Ishikawa (cell line): ENCODE results near the gene PODN.

ENCODE experiments used
- CEBPB ChIP-seq: IDR thresholded peaks from 2 replicates; pipeline ENCODE4 v1.6.1; 2012
- CREB1 ChIP-seq: IDR thresholded peaks from 2 replicates; pipeline ENCODE4 v1.6.1; 2012; ENCODE audit warnings: low read depth
- EGR1 ChIP-seq: IDR thresholded peaks from 2 replicates; pipeline ENCODE4 v1.6.1; 2012
- EP300 ChIP-seq: IDR thresholded peaks from 2 replicates; pipeline ENCODE4 v1.6.1; 2012; ENCODE audit warnings: borderline replicate concordance
- FOXM1 ChIP-seq: IDR thresholded peaks from 2 replicates; pipeline ENCODE4 v1.6.1; 2012; ENCODE audit warnings: low read depth, borderline replicate concordance
- NFIC ChIP-seq: IDR thresholded peaks from 2 replicates; pipeline ENCODE4 v1.6.1; 2012
- RAD21 ChIP-seq: IDR thresholded peaks from 2 replicates; pipeline ENCODE4 v1.6.1; 2012; ENCODE audit warnings: low read depth
- TAF1 ChIP-seq: IDR thresholded peaks from 2 replicates; pipeline ENCODE4 v1.6.1; 2012; ENCODE audit warnings: low read depth, mild to moderate bottlenecking
- TCF12 ChIP-seq: IDR thresholded peaks from 2 replicates; pipeline ENCODE4 v1.6.1; 2012; ENCODE audit warnings: low read depth
- TEAD4 ChIP-seq: IDR thresholded peaks from 2 replicates; pipeline ENCODE4 v1.6.1; 2012
- USF1 ChIP-seq: IDR thresholded peaks from 2 replicates; pipeline ENCODE4 v1.6.1; 2012
- YY1 ChIP-seq: IDR thresholded peaks from 2 replicates; pipeline ENCODE4 v1.6.1; 2012; ENCODE audit warnings: low read depth
- ZBTB7A ChIP-seq: IDR thresholded peaks from 2 replicates; pipeline ENCODE4 v1.6.1; 2012; ENCODE audit warnings: low read depth
- TF ChIP-seq, protein P1 (sequence below): IDR thresholded peaks from 2 replicates; pipeline ENCODE4 v1.6.1; 2012
- TF ChIP-seq, protein P2 (sequence below): IDR thresholded peaks from 2 replicates; pipeline ENCODE4 v1.6.1; 2012; ENCODE audit warnings: low read depth, mild to moderate bottlenecking

PODN gene, protein sequence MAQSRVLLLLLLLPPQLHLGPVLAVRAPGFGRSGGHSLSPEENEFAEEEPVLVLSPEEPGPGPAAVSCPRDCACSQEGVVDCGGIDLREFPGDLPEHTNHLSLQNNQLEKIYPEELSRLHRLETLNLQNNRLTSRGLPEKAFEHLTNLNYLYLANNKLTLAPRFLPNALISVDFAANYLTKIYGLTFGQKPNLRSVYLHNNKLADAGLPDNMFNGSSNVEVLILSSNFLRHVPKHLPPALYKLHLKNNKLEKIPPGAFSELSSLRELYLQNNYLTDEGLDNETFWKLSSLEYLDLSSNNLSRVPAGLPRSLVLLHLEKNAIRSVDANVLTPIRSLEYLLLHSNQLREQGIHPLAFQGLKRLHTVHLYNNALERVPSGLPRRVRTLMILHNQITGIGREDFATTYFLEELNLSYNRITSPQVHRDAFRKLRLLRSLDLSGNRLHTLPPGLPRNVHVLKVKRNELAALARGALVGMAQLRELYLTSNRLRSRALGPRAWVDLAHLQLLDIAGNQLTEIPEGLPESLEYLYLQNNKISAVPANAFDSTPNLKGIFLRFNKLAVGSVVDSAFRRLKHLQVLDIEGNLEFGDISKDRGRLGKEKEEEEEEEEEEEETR

DNA sequence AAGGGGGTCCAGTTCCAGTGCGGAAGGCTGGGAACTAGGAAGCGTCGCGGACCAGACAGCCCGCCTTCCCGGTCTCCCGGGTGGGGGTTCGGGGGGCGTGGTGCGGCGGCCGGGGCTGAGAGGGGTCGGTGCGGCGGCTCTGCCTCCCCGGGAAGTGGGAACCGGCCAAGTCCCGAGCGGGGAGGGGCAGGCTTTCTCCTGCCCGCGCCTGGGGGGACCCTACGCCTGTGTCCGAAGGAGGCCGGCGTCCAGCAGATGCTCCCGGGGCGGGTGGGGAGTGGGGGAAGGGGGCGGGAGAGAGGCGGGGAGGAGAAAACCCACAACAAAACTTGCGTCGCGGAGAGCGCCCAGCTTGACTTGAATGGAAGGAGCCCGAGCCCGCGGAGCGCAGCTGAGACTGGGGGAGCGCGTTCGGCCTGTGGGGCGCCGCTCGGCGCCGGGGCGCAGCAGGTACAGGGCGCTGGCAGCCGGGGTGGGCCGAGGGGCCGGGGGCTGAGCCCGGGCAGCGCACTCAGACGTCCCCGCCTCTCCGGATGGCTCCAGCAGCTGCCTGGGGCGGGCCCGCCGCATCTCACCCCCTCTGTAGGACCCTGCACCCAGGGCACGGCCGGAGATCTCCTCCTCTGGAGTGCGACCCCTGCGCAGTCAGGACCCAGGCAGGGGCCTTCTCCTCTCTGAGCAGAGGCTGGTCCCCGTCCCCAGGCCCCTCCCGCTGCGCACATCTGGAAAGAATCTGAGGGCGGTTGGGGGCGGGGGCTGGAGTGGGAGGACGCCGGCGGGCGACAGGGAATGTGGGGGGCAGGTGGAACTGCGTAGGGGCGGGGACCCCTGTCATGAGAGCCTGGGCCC lies at the start of gene PODN:
PODN (plus strand) TSS at position 355 of the 849 bp plus-strand sequence. CDS start 7,643 bp downstream, outside the sequence.
- TF ChIP-seq TCF12 (0 out of 2 replicates have a peak, but pooled peaks have one; percentile 5), TAF1 (no peak), ZBTB7A (peak; percentile 50; the same call in 1 of the 2 replicates), USF1 (no peak)

GRCh38 chr1:53014791-53015507 lies 47.1 kb upstream of the PODN start:
- peak; percentile 77 for TF ChIP-seq YY1
- no peak for TF ChIP-seq CEBPB
- TF ChIP-seq USF1: peak; percentile 58
- peak; percentile 73 for TF ChIP-seq TAF1
- TF ChIP-seq EGR1: peak; percentile 23; the same call in 1 of the 2 replicates
- peak; percentile 15; the same call in 1 of the 2 replicates for TF ChIP-seq RAD21
- TF ChIP-seq EP300: peak; percentile 23; the same call in 1 of the 2 replicates
- TF ChIP-seq TEAD4: peak; percentile 31; the same call in 1 of the 2 replicates
- TF ChIP-seq, protein P1, sequence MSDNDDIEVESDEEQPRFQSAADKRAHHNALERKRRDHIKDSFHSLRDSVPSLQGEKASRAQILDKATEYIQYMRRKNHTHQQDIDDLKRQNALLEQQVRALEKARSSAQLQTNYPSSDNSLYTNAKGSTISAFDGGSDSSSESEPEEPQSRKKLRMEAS: peak; percentile 79
- TF ChIP-seq, protein P2, sequence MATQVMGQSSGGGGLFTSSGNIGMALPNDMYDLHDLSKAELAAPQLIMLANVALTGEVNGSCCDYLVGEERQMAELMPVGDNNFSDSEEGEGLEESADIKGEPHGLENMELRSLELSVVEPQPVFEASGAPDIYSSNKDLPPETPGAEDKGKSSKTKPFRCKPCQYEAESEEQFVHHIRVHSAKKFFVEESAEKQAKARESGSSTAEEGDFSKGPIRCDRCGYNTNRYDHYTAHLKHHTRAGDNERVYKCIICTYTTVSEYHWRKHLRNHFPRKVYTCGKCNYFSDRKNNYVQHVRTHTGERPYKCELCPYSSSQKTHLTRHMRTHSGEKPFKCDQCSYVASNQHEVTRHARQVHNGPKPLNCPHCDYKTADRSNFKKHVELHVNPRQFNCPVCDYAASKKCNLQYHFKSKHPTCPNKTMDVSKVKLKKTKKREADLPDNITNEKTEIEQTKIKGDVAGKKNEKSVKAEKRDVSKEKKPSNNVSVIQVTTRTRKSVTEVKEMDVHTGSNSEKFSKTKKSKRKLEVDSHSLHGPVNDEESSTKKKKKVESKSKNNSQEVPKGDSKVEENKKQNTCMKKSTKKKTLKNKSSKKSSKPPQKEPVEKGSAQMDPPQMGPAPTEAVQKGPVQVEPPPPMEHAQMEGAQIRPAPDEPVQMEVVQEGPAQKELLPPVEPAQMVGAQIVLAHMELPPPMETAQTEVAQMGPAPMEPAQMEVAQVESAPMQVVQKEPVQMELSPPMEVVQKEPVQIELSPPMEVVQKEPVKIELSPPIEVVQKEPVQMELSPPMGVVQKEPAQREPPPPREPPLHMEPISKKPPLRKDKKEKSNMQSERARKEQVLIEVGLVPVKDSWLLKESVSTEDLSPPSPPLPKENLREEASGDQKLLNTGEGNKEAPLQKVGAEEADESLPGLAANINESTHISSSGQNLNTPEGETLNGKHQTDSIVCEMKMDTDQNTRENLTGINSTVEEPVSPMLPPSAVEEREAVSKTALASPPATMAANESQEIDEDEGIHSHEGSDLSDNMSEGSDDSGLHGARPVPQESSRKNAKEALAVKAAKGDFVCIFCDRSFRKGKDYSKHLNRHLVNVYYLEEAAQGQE: no peak
- TF ChIP-seq CREB1: no peak
- TF ChIP-seq FOXM1: no peak; the same call in 1 of the 2 replicates
- no peak; the same call in 1 of the 2 replicates for TF ChIP-seq NFIC
- TF ChIP-seq TCF12: 0 out of 2 replicates have a peak, but pooled peaks have one; percentile 42
- TF ChIP-seq ZBTB7A: no peak

DNA sequence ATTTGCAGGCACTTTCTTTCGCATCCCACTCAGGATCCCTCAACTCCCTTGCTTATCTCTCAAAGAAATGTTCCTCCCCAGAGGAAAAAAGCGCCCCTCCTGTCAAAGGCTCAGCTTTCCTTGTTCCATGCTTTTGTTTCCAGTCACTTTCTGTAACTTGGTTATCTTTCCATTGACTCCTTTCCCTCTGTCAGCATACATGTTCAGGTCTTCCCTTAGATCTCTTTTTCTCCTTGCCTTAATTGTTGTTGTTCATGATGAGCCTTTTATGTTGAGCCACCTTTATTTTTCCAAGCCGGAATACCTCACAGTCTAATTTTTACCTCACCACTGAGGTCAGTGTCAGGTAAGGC lies 46.5 kb upstream of the PODN start:
- TF ChIP-seq ZBTB7A: no peak

DNA sequence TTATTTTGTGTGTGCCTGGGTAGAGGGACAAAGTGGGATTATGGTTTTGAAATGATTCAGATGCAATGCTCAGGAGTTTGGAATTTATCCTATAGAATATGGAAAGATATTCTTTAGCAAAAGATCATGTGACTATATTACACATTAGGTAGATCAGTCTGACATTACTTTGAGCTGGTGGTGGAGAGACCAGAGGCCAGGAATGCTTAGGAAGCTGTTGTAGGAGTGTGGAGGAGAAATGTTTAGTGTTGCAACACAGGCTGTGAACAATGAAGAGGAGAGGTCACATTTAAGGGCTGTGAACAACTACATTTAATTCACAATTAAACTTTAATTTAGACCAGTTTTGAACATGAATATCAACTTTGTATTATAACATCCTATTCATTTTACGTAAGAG lies 45.3 kb upstream of the PODN start:
- TF ChIP-seq CEBPB (no peak), EGR1 (no peak), RAD21 (no peak), YY1 (no peak), CREB1 (no peak), TCF12 (no peak), ZBTB7A (no peak), USF1 (no peak), FOXM1 (no peak), TEAD4 (no peak), EP300 (no peak), NFIC (no peak), TAF1 (no peak)
- TF ChIP-seq, protein P2: no peak
- TF ChIP-seq, protein P1: no peak
